WTC11 (cell line): ENCODE data around the gene DCUN1D5. TPM values are rescaled to one million over a fixed set of nuclear protein-coding genes. Genes with fewer than 3 reads are reported as not detected.

Source experiments
- ATAC-seq: fragments of 200-7000 bp; cut with Tn5 transposase; 2 replicates; pipeline ENCODE4 v1.10.0; 2021; ENCODE audit warnings: mild to moderate bottlenecking, moderate library complexity
- CTCF ChIA-PET: fragments of 300-600 bp; sonication (Branson Sonifier 250); formaldehyde crosslinking; loops from one replicate; lab custom pipeline; 2021; ENCODE audit warnings: antibody characterized with exemption; lab: Charles Lee
- POLR2A ChIA-PET: fragments of 350-600 bp; sonication (Branson Sonifier 250); formaldehyde crosslinking; loops from one replicate; lab custom pipeline; 2021; ENCODE audit warnings: antibody characterized with exemption; lab: Charles Lee
- DNase-seq: peaks from one replicate; pipeline ENCODE4 v3.0.0; 2021; ENCODE audit warnings: low spot score
- H3K27ac Mint-ChIP-seq: 2 replicates; pipeline ENCODE4 v1.8.0; 2021; ENCODE audit warnings: mixed read lengths
- H3K27me3 Mint-ChIP-seq: 2 replicates; pipeline ENCODE4 v1.8.0; 2021; ENCODE audit warnings: low read depth, mild to moderate bottlenecking, moderate library complexity, mixed read lengths
- H3K36me3 Mint-ChIP-seq: 2 replicates; pipeline ENCODE4 v1.8.0; 2021; ENCODE audit warnings: mixed read lengths
- H3K4me1 Mint-ChIP-seq: 2 replicates; pipeline ENCODE4 v1.8.0; 2022; ENCODE audit warnings: mixed read lengths
- H3K4me3 Mint-ChIP-seq: 2 replicates; pipeline ENCODE4 v1.8.0; 2021; ENCODE audit warnings: mild to moderate bottlenecking, moderate library complexity, mixed read lengths
- H3K9me3 Mint-ChIP-seq: 2 replicates; pipeline ENCODE4 v1.8.0; 2021; ENCODE audit warnings: mixed read lengths
- CREM ChIP-seq: sonication (generic); formaldehyde crosslinking; IDR thresholded peaks from 2 replicates; pipeline ENCODE4 v1.8.1; 2022; ENCODE audit warnings: mild to moderate bottlenecking, missing genetic modification reagents, moderate library complexity
- E2F5 ChIP-seq: sonication (generic); formaldehyde crosslinking; IDR thresholded peaks from 2 replicates; pipeline ENCODE4 v1.8.1; 2022; ENCODE audit warnings: mild to moderate bottlenecking, moderate library complexity, missing genetic modification reagents
- JAZF1 ChIP-seq: fragments of 250-450 bp; sonication (Bioruptor Pico); IDR thresholded peaks from 2 replicates; pipeline ENCODE4 v1.9.0; 2021; ENCODE audit warnings: moderate library complexity, mild to moderate bottlenecking, inconsistent platforms
- MAX ChIP-seq: sonication (generic); formaldehyde crosslinking; IDR thresholded peaks from 2 replicates; pipeline ENCODE4 v1.8.0; 2022; ENCODE audit warnings: mild to moderate bottlenecking, missing genetic modification reagents
- MYBL2 ChIP-seq: sonication (generic); formaldehyde crosslinking; IDR thresholded peaks from 2 replicates; pipeline ENCODE4 v1.8.1; 2023; ENCODE audit warnings: mild to moderate bottlenecking, moderate library complexity, missing genetic modification reagents
- NFATC4 ChIP-seq: fragments of 250-450 bp; sonication (Bioruptor Pico); IDR thresholded peaks from 2 replicates; pipeline ENCODE4 v1.9.0; 2021; ENCODE audit warnings: mild to moderate bottlenecking
- NR2C2 ChIP-seq: sonication (generic); formaldehyde crosslinking; IDR thresholded peaks from 2 replicates; pipeline ENCODE4 v1.8.0; 2022; ENCODE audit warnings: mild to moderate bottlenecking, missing genetic modification reagents
- OVOL2 ChIP-seq: fragments of 250-450 bp; sonication (Bioruptor Pico); IDR thresholded peaks from 2 replicates; pipeline ENCODE4 v1.9.0; 2021; ENCODE audit warnings: mild to moderate bottlenecking, borderline replicate concordance
- ZNF138 ChIP-seq: sonication (generic); formaldehyde crosslinking; conservative IDR thresholded peaks from 2 replicates; pipeline ENCODE4 v1.8.1; 2022; ENCODE audit warnings: mild to moderate bottlenecking, moderate library complexity, missing genetic modification reagents
- ZNF219 ChIP-seq: sonication (generic); formaldehyde crosslinking; IDR thresholded peaks from 2 replicates; pipeline ENCODE4 v1.8.0; 2023; ENCODE audit warnings: missing genetic modification reagents, mild to moderate bottlenecking, borderline replicate concordance
- ZNF317 ChIP-seq: sonication (generic); formaldehyde crosslinking; IDR thresholded peaks from 2 replicates; pipeline ENCODE4 v1.8.1; 2023; ENCODE audit warnings: low read depth, mild to moderate bottlenecking, moderate library complexity, missing genetic modification reagents, borderline replicate concordance
- ZNF423 ChIP-seq: fragments of 250-450 bp; sonication (Bioruptor Pico); IDR thresholded peaks from 2 replicates; pipeline ENCODE4 v2.1.2; 2022; ENCODE audit warnings: mild to moderate bottlenecking, moderate library complexity
- ZSCAN18 ChIP-seq: fragments of 250-450 bp; sonication (Bioruptor Pico); IDR thresholded peaks from 2 replicates; pipeline ENCODE4 v2.1.2; 2022; ENCODE audit warnings: mild to moderate bottlenecking, moderate library complexity
- total RNA-seq: library from RNA; stranded (reverse); gene quantifications from 3 replicates; pipeline ENCODE4 v1.2.3, GENCODE V29; 2021
- TF ChIP-seq, protein P1 (sequence below): sonication (generic); formaldehyde crosslinking; IDR thresholded peaks from 2 replicates; pipeline ENCODE4 v1.8.0; 2022; ENCODE audit warnings: mild to moderate bottlenecking, missing genetic modification reagents
- TF ChIP-seq, protein P2 (sequence below): sonication (generic); formaldehyde crosslinking; IDR thresholded peaks from 2 replicates; pipeline ENCODE4 v1.8.1; 2022; ENCODE audit warnings: missing genetic modification reagents, borderline replicate concordance
- TF ChIP-seq, protein P3 (sequence below): sonication (generic); formaldehyde crosslinking; IDR thresholded peaks from 2 replicates; pipeline ENCODE4 v1.8.0; 2022; ENCODE audit warnings: mild to moderate bottlenecking, missing genetic modification reagents
- TF ChIP-seq, protein P4 (sequence below): sonication (generic); formaldehyde crosslinking; IDR thresholded peaks from 2 replicates; pipeline ENCODE4 v1.8.0; 2023; ENCODE audit warnings: mild to moderate bottlenecking, missing genetic modification reagents

Gene DCUN1D5
- total RNA-seq, 1 experiment from 2014 or later, result 98.2 TPM

DNA sequence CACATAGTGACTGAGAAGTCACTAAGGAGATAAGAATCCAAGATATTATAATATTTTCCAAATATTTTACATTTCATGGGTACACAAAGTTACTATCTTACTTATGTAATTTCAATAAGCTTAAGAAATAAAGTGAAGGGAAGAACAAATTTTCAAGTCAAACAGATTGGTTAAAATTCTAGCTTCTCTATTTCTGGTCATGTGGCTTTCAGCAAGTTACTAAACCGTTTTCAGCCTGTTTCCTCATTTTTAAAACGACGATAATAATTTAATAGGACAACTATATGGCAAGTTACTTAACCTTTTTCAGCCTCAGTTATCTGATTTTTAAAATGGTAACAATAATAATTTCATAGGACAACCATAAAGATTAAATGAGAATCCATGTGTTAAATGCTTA lies 15.6 kb downstream of the DCUN1D5 start (continued):
- TF ChIP-seq ZNF138, result no peak
- TF ChIP-seq, protein P1, sequence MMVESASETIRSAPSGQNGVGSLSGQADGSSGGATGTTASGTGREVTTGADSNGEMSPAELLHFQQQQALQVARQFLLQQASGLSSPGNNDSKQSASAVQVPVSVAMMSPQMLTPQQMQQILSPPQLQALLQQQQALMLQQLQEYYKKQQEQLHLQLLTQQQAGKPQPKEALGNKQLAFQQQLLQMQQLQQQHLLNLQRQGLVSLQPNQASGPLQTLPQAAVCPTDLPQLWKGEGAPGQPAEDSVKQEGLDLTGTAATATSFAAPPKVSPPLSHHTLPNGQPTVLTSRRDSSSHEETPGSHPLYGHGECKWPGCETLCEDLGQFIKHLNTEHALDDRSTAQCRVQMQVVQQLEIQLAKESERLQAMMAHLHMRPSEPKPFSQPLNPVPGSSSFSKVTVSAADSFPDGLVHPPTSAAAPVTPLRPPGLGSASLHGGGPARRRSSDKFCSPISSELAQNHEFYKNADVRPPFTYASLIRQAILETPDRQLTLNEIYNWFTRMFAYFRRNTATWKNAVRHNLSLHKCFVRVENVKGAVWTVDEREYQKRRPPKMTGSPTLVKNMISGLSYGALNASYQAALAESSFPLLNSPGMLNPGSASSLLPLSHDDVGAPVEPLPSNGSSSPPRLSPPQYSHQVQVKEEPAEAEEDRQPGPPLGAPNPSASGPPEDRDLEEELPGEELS (CRISPR knock-in tag), result no peak
- TF ChIP-seq, protein P2, sequence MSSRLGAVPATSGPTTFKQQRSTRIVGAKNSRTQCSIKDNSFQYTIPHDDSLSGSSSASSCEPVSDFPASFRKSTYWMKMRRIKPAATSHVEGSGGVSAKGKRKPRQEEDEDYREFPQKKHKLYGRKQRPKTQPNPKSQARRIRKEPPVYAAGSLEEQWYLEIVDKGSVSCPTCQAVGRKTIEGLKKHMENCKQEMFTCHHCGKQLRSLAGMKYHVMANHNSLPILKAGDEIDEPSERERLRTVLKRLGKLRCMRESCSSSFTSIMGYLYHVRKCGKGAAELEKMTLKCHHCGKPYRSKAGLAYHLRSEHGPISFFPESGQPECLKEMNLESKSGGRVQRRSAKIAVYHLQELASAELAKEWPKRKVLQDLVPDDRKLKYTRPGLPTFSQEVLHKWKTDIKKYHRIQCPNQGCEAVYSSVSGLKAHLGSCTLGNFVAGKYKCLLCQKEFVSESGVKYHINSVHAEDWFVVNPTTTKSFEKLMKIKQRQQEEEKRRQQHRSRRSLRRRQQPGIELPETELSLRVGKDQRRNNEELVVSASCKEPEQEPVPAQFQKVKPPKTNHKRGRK (CRISPR knock-in tag), result no peak
- no peak for TF ChIP-seq OVOL2 (CRISPR knock-in tag)
- TF ChIP-seq, protein P3, sequence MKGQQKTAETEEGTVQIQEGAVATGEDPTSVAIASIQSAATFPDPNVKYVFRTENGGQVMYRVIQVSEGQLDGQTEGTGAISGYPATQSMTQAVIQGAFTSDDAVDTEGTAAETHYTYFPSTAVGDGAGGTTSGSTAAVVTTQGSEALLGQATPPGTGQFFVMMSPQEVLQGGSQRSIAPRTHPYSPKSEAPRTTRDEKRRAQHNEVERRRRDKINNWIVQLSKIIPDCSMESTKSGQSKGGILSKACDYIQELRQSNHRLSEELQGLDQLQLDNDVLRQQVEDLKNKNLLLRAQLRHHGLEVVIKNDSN, result no peak
- no peak for TF ChIP-seq NFATC4 (CRISPR knock-in tag)
- TF ChIP-seq ZNF317 (CRISPR knock-in tag), result no peak
- TF ChIP-seq, protein P4, sequence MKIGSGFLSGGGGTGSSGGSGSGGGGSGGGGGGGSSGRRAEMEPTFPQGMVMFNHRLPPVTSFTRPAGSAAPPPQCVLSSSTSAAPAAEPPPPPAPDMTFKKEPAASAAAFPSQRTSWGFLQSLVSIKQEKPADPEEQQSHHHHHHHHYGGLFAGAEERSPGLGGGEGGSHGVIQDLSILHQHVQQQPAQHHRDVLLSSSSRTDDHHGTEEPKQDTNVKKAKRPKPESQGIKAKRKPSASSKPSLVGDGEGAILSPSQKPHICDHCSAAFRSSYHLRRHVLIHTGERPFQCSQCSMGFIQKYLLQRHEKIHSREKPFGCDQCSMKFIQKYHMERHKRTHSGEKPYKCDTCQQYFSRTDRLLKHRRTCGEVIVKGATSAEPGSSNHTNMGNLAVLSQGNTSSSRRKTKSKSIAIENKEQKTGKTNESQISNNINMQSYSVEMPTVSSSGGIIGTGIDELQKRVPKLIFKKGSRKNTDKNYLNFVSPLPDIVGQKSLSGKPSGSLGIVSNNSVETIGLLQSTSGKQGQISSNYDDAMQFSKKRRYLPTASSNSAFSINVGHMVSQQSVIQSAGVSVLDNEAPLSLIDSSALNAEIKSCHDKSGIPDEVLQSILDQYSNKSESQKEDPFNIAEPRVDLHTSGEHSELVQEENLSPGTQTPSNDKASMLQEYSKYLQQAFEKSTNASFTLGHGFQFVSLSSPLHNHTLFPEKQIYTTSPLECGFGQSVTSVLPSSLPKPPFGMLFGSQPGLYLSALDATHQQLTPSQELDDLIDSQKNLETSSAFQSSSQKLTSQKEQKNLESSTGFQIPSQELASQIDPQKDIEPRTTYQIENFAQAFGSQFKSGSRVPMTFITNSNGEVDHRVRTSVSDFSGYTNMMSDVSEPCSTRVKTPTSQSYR (CRISPR knock-in tag), result no peak
- TF ChIP-seq ZNF423 (CRISPR knock-in tag), result no peak
- TF ChIP-seq JAZF1, result no peak
- TF ChIP-seq E2F5, result no peak

- H3K4me1 Mint-ChIP-seq, result peaks cover 19% of the 10 kb centered on the region
- ATAC-seq, result no peak
- TF ChIP-seq NR2C2, result no peak
- no peak for TF ChIP-seq MYBL2 (CRISPR knock-in tag)
- TF ChIP-seq E2F5, result no peak
- TF ChIP-seq ZNF219 (CRISPR knock-in tag), result no peak
- DNase-seq, result no peak
- ChIA-PET POLR2A (no interaction called here), CTCF (no interaction called here)
- peak overlapping the region; percentile 86 for H3K27ac Mint-ChIP-seq
- no peaks in the 10 kb centered on the region for H3K27me3 Mint-ChIP-seq
- no peak overlapping the region for H3K4me3 Mint-ChIP-seq
- H3K36me3 Mint-ChIP-seq, result peaks cover 48% of the 10 kb centered on the region
- H3K9me3 Mint-ChIP-seq, result no peaks in the 10 kb centered on the region
Measured at GRCh38 chr11:103071008-103071407, 21.0 kb downstream of the DCUN1D5 start.

GRCh38 chr11:103070142-103070541 lies 21.8 kb downstream of the DCUN1D5 start:
- H3K9me3 Mint-ChIP-seq, result no peaks in the 10 kb centered on the region
- ChIA-PET CTCF (interaction anchor here (0.6 to 0.8 kb wide), 2 partner anchors 275 to 366 kb away, joined by 4 to 5 read pairs; no protein-coding TSS in a partner anchor), POLR2A (no interaction called here)
- no peak overlapping the region for H3K4me3 Mint-ChIP-seq
- peaks cover 46% of the 10 kb centered on the region for H3K36me3 Mint-ChIP-seq
- no peak for ATAC-seq
- DNase-seq, result no peak
- TF ChIP-seq MYBL2 (CRISPR knock-in tag), result no peak
- TF ChIP-seq MAX, result no peak
- TF ChIP-seq CREM (CRISPR knock-in tag), result no peak
- no peak for TF ChIP-seq ZSCAN18
- H3K27me3 Mint-ChIP-seq, result no peaks in the 10 kb centered on the region
- H3K27ac Mint-ChIP-seq, result no peak overlapping the region
- H3K4me1 Mint-ChIP-seq, result peaks cover 19% of the 10 kb centered on the region
